ENCODE results near the gene CP.

Gene CP

GRCh38 chr3:149122721-149123578, 98.7 kb downstream of the CP start:
- no peak for DNase-seq (ENCODE audit: low read depth in 1 of 2, low spot score in 1 of 2)

Measured in activated CD4-positive, alpha-beta T cell treated with anti-CD3 and anti-CD28 coated beads, Interleukin-2, amount 50 U/mL, for 24 hours (primary cell).